HepG2 (cell line): ENCODE measurements around the gene MTA1. TPM values are rescaled to one million over a fixed set of nuclear protein-coding genes. Genes with fewer than 3 reads are reported as not detected.

Experiments
- HNRNPLL ChIP-seq: fragments of 200-400 bp; formaldehyde crosslinking; IDR thresholded peaks from 2 replicates; pipeline ENCODE4 v1.6.1; 2017; ENCODE audit warnings: mild to moderate bottlenecking, low read depth, low read length; ENCODE audit not compliant: poor library complexity, severe bottlenecking
- KDM2A ChIP-seq: sonication (generic); formaldehyde crosslinking; IDR thresholded peaks from 2 replicates; pipeline ENCODE4 v1.4.0; 2020; ENCODE audit warnings: low read depth, missing genetic modification reagents, borderline replicate concordance
- KMT2B ChIP-seq: IDR thresholded peaks from 2 replicates; pipeline ENCODE4 v1.6.1; 2016; ENCODE audit warnings: missing genetic modification reagents, missing compliant biosample characterization
- MEIS1 ChIP-seq: sonication (generic); formaldehyde crosslinking; IDR thresholded peaks from 2 replicates; pipeline ENCODE4 v1.9.0; 2021; ENCODE audit warnings: mild to moderate bottlenecking, missing genetic modification reagents, moderate library complexity, borderline replicate concordance
- RAD21 ChIP-seq: fragments of 450-650 bp; formaldehyde crosslinking; IDR thresholded peaks from 2 replicates; pipeline ENCODE4 v1.5.0; 2020; ENCODE audit warnings: mild to moderate bottlenecking
- SAP130 ChIP-seq: IDR thresholded peaks from 2 replicates; pipeline ENCODE4 v1.6.1; 2016; ENCODE audit warnings: low read depth
- SKI ChIP-seq: fragments of 450-650 bp; IDR thresholded peaks from one replicate; pipeline ENCODE4 v1.6.1; 2018; ENCODE audit warnings: mild to moderate bottlenecking; ENCODE audit not compliant: partially characterized antibody
- STAT5B ChIP-seq: sonication (generic); formaldehyde crosslinking; IDR thresholded peaks from 2 replicates; pipeline ENCODE4 v1.4.0; 2020; ENCODE audit warnings: missing genetic modification reagents
- YY1 ChIP-seq: IDR thresholded peaks from 2 replicates; pipeline ENCODE4 v1.6.1; 2011; ENCODE audit warnings: low read length, low read depth, moderate library complexity, mild to moderate bottlenecking; ENCODE audit not compliant: insufficient read depth, insufficient replicate concordance
- ZNF232 ChIP-seq: sonication (generic); formaldehyde crosslinking; IDR thresholded peaks from 2 replicates; pipeline ENCODE4 v1.4.0; 2020; ENCODE audit warnings: missing genetic modification reagents, borderline replicate concordance
- ZNF547 ChIP-seq: sonication (generic); formaldehyde crosslinking; IDR thresholded peaks from 2 replicates; pipeline ENCODE4 v1.5.1; 2020; ENCODE audit warnings: mild to moderate bottlenecking, missing genetic modification reagents
- ZNF891 ChIP-seq: sonication (generic); formaldehyde crosslinking; IDR thresholded peaks from 2 replicates; pipeline ENCODE4 v1.5.0; 2020; ENCODE audit warnings: mild to moderate bottlenecking, missing genetic modification reagents
- polyA plus RNA-seq, 8 experiments: library from polyadenylated mRNA; depleted of rRNA in 3 of 8; stranded (reverse) in 7 of 8; unstranded in 1 of 8; fragments of >200 nt; fragmentation: Illumina TruSeq in 4 of 8; extraction: Trizol in 4 of 8; gene quantifications; 2 replicates each; pipeline versions ENCODE4 v1.2.1 to v1.2.3, GENCODE V29; 2011 to 2016; ENCODE audit warnings: low read depth in 4 of 8, missing spikeins in 1 of 8, mixed read lengths in 1 of 8; ENCODE audit not compliant: insufficient read depth in 1 of 8
- total RNA-seq, 5 experiments: library from RNA; depleted of rRNA; stranded (reverse); fragments of >200 nt; fragmentation: Illumina TruSeq; extraction: Trizol; gene quantifications; 2 replicates each; pipeline ENCODE4 v1.2.3, GENCODE V29; 2016; ENCODE audit warnings: low read depth in 1 of 5
- TF ChIP-seq, protein P1 (sequence below): sonication (generic); formaldehyde crosslinking; IDR thresholded peaks from 2 replicates; pipeline ENCODE4 v1.4.0; 2020; ENCODE audit warnings: missing genetic modification reagents
- TF ChIP-seq, protein P2 (sequence below): sonication (generic); formaldehyde crosslinking; IDR thresholded peaks from 2 replicates; pipeline ENCODE4 v1.5.0; 2020; ENCODE audit warnings: mild to moderate bottlenecking, missing genetic modification reagents, moderate library complexity
- TF ChIP-seq, protein P3 (sequence below), 2 experiments: sonication (generic) in 1 of 2; formaldehyde crosslinking in 1 of 2; IDR thresholded peaks; 2 replicates each; pipeline versions ENCODE4 v1.4.0 to v1.6.1; 2018 to 2020; ENCODE audit warnings: missing genetic modification reagents in 2 of 2, borderline replicate concordance in 1 of 2, low read depth in 1 of 2, mild to moderate bottlenecking in 1 of 2, missing biosample characterization in 1 of 2
- TF ChIP-seq, protein P4 (sequence below): IDR thresholded peaks from 2 replicates; pipeline ENCODE4 v1.6.1; 2016; ENCODE audit warnings: mild to moderate bottlenecking
- TF ChIP-seq, protein P5 (sequence below): sonication (generic); formaldehyde crosslinking; IDR thresholded peaks from 2 replicates; pipeline ENCODE4 v1.5.1; 2020; ENCODE audit warnings: mild to moderate bottlenecking, missing genetic modification reagents, moderate library complexity

Gene MTA1
- total and polyA plus RNA-seq, 2 of the 13 experiments (the other 11 are each of a cell fraction or from before 2014, with no cell fraction given) = 35.2 to 85.8 TPM

DNA sequence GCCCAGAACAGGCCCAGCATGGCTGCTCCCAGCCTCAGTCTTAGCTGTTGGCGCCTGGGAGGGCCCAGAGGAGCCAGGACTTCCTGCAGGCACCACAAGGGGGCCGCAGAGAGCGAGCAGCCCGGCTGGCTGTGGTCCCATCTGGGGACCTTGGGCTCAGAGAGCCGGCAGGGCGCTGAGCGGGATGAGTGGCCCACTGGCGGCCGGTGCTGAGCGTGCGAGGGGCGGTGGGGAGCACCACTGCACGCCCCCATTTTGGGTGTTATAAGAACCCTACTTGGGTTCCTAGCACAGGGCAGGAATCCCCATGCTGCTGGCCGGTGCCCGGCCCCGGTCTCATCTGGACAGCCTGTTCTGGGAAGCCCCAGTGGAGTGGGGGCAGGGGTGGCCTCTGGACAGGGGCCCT is 29.1 kb downstream of the MTA1 start (continued):
- TF ChIP-seq, protein P1, sequence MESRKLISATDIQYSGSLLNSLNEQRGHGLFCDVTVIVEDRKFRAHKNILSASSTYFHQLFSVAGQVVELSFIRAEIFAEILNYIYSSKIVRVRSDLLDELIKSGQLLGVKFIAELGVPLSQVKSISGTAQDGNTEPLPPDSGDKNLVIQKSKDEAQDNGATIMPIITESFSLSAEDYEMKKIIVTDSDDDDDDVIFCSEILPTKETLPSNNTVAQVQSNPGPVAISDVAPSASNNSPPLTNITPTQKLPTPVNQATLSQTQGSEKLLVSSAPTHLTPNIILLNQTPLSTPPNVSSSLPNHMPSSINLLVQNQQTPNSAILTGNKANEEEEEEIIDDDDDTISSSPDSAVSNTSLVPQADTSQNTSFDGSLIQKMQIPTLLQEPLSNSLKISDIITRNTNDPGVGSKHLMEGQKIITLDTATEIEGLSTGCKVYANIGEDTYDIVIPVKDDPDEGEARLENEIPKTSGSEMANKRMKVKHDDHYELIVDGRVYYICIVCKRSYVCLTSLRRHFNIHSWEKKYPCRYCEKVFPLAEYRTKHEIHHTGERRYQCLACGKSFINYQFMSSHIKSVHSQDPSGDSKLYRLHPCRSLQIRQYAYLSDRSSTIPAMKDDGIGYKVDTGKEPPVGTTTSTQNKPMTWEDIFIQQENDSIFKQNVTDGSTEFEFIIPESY = peak; percentile 99
- TF ChIP-seq RAD21 (peak; percentile 81), STAT5B (no peak), SAP130 (CRISPR knock-in tag) (peak; percentile 23; the same call in 1 of the 2 replicates), SKI (no peak), ZNF891 (CRISPR knock-in tag) (no peak), MEIS1 (CRISPR knock-in tag) (no peak), KDM2A (CRISPR knock-in tag) (peak; percentile 42; the same call in 1 of the 2 replicates), ZNF232 (CRISPR knock-in tag) (no peak), HNRNPLL (peak; percentile 17), YY1 (peak; percentile 39), ZNF547 (0 out of 2 replicates have a peak, but pooled peaks have one; percentile 22), KMT2B (CRISPR knock-in tag) (no peak)
- TF ChIP-seq, protein P2, sequence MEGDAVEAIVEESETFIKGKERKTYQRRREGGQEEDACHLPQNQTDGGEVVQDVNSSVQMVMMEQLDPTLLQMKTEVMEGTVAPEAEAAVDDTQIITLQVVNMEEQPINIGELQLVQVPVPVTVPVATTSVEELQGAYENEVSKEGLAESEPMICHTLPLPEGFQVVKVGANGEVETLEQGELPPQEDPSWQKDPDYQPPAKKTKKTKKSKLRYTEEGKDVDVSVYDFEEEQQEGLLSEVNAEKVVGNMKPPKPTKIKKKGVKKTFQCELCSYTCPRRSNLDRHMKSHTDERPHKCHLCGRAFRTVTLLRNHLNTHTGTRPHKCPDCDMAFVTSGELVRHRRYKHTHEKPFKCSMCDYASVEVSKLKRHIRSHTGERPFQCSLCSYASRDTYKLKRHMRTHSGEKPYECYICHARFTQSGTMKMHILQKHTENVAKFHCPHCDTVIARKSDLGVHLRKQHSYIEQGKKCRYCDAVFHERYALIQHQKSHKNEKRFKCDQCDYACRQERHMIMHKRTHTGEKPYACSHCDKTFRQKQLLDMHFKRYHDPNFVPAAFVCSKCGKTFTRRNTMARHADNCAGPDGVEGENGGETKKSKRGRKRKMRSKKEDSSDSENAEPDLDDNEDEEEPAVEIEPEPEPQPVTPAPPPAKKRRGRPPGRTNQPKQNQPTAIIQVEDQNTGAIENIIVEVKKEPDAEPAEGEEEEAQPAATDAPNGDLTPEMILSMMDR (CRISPR knock-in tag) = peak; percentile 85
- TF ChIP-seq, protein P3, sequence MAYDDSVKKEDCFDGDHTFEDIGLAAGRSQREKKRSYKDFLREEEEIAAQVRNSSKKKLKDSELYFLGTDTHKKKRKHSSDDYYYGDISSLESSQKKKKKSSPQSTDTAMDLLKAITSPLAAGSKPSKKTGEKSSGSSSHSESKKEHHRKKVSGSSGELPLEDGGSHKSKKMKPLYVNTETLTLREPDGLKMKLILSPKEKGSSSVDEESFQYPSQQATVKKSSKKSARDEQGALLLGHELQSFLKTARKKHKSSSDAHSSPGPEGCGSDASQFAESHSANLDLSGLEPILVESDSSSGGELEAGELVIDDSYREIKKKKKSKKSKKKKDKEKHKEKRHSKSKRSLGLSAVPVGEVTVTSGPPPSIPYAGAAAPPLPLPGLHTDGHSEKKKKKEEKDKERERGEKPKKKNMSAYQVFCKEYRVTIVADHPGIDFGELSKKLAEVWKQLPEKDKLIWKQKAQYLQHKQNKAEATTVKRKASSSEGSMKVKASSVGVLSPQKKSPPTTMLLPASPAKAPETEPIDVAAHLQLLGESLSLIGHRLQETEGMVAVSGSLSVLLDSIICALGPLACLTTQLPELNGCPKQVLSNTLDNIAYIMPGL (CRISPR knock-in tag; IDR thresholded peaks at IDR 0.05; ENCODE audit: borderline replicate concordance in 1 of 2, low read depth in 1 of 2) = 0 out of 4 replicates have a peak, but pooled peaks of 1 of the 2 experiments have one; percentile 36
- TF ChIP-seq, protein P4, sequence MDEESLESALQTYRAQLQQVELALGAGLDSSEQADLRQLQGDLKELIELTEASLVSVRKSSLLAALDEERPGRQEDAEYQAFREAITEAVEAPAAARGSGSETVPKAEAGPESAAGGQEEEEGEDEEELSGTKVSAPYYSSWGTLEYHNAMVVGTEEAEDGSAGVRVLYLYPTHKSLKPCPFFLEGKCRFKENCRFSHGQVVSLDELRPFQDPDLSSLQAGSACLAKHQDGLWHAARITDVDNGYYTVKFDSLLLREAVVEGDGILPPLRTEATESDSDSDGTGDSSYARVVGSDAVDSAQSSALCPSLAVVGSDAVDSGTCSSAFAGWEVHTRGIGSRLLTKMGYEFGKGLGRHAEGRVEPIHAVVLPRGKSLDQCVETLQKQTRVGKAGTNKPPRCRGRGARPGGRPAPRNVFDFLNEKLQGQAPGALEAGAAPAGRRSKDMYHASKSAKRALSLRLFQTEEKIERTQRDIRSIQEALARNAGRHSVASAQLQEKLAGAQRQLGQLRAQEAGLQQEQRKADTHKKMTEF (CRISPR knock-in tag) = 0 out of 2 replicates have a peak, but pooled peaks have one; percentile 17
- TF ChIP-seq, protein P5, sequence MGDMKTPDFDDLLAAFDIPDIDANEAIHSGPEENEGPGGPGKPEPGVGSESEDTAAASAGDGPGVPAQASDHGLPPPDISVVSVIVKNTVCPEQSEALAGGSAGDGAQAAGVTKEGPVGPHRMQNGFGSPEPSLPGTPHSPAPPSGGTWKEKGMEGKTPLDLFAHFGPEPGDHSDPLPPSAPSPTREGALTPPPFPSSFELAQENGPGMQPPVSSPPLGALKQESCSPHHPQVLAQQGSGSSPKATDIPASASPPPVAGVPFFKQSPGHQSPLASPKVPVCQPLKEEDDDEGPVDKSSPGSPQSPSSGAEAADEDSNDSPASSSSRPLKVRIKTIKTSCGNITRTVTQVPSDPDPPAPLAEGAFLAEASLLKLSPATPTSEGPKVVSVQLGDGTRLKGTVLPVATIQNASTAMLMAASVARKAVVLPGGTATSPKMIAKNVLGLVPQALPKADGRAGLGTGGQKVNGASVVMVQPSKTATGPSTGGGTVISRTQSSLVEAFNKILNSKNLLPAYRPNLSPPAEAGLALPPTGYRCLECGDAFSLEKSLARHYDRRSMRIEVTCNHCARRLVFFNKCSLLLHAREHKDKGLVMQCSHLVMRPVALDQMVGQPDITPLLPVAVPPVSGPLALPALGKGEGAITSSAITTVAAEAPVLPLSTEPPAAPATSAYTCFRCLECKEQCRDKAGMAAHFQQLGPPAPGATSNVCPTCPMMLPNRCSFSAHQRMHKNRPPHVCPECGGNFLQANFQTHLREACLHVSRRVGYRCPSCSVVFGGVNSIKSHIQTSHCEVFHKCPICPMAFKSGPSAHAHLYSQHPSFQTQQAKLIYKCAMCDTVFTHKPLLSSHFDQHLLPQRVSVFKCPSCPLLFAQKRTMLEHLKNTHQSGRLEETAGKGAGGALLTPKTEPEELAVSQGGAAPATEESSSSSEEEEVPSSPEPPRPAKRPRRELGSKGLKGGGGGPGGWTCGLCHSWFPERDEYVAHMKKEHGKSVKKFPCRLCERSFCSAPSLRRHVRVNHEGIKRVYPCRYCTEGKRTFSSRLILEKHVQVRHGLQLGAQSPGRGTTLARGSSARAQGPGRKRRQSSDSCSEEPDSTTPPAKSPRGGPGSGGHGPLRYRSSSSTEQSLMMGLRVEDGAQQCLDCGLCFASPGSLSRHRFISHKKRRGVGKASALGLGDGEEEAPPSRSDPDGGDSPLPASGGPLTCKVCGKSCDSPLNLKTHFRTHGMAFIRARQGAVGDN (CRISPR knock-in tag) = peak; percentile 53
